ENCODE data around the gene PDF.

PDF gene

DNA sequence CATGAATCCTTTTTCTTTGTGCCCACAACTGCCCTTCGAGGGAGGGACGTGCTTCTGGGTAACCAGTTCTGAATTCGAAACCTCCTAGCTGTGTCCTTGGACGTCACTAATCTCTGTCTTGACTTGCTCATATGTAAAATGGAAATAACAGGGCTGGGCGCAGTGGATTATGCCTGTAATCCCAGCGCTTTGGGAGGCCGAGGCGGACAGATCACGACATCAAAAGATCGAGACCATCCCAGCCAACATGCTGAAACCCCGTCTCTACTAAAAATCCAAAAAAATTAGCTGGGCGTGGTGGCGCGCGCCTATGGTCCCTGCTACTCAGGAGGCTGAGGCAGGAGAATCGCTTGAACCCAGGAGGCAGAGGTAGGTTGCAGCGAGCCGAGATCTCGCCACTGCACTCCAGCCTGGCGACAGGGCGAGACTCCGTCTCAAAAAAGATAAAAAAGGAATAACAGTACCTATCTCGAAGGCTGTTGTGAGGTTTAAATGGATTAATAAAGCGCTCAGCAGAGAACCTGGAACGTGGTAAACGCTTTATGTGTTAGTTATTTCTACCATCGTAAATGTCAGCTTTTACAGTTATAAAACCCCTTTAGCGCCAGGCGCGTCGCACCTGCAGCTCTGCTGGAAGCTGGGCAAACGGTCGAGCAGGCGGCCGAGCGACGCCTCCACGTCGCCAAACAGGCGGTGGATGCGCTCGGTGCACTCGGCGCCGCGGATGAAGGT is 8.3 kb upstream of the PDF start:
- no peak for DNase-seq

- DNase-seq: no peak
These were observed 4.3 kb upstream of the PDF start for GRCh38 chr16:69334696-69335095.

DNA sequence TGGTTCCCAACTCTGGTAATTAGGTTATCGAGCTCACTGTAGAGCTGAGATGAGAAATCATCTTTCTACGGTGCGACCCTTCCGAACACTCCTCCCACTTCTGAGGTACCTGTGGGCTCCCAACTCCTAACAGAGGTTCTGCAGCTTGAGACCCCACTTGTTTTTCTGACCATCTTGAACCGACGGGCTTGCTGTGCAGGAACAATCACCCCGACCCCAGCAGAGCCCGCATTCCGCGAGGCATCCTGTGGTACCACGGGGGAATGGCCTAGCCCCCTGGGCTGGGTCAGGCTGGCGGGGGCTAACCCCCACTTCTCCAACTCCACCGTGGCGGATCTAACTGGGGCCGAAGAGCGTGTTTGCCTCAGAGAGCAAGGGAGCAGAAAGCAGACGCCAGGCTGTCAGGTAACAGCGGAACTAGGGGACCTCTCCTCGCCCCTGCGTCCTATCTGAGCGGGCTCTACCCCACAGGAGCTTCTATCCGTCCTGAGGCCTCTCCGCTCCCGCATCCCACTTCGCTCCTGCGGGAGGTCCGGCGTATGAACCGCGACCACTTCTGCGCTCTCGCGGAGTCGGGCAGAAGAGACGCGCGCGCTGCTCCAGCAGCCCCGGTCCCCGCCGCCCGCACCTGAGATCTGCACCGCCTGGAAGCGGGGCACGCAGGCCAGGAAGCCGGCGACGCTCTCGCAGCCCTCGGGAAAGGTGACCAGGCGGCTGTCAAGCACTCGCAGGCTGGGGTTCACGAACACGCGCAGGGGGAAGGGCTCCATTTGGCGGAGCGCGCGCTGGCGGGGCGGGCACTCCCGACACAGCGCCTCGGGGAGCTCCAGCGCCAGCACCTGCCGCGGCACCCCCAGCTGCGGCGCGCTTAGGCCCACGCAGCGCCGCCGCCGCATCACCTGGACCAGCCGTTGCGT is 761 bp downstream of the PDF start:
- peak in 1 of 2 experiments; percentile 57 for DNase-seq

- peak in 1 of 2 experiments; percentile 3 for DNase-seq
These were observed 1.5 kb downstream of the PDF start for GRCh38 chr16:69328854-69329316.

GRCh38 chr16:69327585-69328310 is 2.6 kb downstream of the PDF start:
- DNase-seq: no peak

DNA sequence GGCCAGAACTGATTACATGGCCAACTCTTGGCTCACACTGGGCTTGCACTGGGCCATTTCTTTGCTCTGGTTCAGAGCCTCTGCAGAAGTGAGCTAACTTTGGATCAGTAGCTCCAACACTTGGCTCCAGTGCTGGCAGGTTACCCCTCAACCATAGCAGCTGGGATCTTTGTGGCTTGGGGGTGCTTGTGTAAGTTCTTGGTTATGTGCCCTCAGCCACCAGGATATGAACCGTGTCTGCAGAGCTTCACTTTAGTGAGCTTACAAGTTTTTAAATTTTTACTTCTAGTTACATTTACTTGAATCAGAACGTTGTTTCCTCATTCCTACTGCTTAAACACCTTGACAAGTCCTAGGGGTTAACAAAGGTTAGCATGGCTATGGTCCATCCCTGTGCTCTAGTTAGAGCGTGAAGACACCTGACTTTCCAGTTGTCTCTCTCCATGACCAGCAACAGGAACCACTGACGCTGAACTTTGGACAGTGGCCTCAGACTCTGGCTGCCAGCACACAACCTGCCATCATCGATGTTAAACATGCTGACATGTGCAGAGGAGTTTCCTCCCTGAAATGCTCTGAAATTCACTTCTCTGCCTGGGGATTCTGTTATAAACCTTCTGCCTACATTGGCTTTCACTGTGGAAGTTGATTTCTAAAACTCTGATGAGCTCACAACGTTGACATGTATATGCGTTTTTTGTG is 4.1 kb downstream of the PDF start:
- no peak for DNase-seq

DNA sequence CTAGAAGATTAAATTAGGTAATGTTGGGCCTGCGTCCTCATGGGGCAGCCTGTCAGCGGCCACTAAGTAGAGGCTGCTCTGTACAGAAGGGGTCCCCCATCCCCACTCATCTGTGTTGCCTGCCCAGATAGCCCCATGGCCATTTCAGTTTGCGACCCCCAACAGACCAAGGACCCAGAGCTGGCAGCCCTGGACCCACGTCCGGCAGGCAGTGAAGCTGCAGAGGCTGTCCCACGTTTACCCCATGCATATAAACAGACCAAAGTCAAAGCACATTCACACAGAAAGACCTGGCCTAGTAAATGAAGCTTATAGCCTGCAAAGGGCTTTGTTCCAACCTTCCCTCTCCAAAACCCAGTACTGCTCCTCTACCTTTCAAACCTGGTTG is 4.6 kb downstream of the PDF start:
- no peak for DNase-seq

DNA sequence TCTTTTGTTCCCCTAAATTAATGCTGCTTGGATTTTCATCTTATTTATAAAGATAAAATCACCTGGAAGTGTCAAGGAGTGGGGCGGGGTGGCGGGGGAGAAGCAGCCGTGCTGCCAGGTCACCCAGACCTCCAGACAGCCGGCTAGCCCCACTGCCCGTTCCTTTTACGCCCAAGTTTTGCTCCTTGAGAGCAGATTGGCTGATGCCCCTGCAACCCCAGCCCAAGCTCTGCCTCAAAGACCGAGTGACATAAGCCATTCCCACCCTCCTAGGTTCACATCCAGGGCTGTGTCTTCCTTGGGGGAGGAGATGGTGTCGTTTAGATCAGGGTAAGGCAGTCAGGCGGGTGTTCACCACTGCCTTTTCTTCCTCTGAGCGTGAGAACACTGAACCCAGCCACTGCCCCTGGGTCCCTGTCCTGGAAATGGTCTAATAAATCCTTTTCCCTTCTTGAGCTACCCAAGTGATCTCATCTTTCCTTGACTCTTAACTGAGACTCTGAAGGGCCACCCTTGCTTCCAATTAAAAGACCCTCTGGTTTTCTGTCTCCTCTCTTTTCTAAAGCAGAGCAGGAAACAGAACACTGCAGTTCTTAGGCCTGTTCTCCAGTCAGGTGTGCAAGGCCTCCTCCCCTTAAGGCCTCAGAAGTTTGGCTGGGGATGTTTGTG is 5.7 kb downstream of the PDF start:
- DNase-seq: no peak

DNA sequence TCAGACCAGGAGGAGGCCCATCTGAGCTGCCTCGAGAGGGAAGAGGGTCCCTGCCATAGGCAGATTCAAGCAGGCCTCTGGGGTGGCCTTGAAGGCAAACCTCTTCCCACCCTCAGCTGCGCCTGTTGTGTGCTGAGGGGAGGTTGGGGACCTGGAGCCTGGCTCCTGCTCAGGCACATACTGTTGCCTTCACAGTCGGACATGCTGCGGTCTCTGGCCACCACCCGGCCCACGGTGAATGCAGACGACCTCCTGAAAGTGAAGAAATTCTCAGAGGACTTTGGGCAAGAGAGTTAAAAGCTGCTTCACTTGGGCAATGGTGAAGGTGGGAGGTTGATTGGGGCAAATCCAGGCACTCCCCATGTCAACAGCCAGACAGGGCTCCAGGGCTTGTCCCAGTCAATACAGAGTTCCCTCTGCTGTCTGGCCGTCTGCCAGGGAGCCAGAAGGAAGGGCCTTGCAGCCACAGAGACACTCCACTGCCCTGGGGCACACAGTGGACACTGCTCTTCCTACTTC is 6.3 kb downstream of the PDF start:
- no peak for DNase-seq

GRCh38 chr16:69323415-69323814 is 7.0 kb downstream of the PDF start:
- DNase-seq: no peak

DNA sequence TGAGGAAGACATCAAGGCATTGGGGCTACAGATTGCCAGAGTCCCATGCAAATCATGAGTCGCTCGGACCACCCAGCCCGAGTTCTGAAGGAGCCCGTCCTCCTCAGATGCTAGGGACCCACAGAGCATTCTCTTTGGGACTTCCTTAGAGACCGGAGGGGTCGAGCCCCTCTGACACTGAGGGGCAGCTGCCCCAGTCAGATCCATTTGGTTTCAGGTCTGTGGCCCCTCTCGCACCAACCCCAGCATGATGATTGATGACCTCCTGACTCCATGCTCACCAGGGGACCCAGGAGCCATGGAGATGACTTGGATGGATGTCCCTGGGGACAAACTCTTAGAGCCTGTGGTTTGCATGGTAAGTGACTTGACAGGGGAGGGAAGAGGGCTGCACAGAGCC is 8.0 kb downstream of the PDF start:
- DNase-seq: no peak

GRCh38 chr16:69321080-69321479 is 9.3 kb downstream of the PDF start:
- DNase-seq: no peak

- DNase-seq: no peak
These were observed 9.7 kb downstream of the PDF start for GRCh38 chr16:69320740-69321073.

GRCh38 chr16:69319826-69320739 is 10.3 kb downstream of the PDF start:
- DNase-seq: no peak

GRCh38 chr16:69319381-69319780 is 11.0 kb downstream of the PDF start:
- no peak for DNase-seq

- no peak for DNase-seq
These were observed 11.5 kb downstream of the PDF start for GRCh38 chr16:69318911-69319289.

DNA sequence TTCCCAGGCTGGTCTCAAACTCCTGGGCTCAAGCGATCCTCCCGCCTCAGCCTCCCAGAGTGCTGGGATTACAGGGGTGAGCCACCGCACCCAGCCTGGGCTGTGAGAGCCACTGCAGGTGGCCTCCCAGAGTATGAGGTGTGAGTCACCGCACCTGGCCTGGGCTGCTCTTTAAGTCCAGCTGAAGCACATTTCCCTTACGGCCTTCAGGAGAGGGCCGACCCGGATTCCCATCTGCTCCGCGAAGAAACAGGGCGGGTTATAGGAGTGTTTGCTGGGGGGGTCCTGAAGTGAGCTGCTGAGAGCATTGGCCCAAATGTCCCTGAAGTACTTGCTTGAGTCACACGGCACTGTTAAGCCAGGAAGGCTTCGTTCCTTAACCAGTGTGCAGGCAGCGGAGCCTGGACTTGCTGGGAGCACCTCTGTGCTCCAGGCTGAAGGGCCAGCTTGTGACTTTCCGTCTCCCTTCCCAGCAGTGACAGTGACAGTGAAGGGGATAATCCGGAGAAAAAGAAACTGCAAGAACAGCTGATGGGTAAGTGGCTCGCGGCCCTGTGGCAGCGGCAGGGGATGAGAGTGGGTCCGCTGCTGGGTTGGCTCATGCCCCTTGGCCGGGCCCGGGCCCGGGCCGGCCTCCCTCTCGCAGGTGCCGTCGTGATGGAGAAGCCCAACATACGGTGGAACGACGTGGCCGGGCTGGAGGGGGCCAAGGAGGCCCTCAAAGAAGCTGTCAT is 12.0 kb downstream of the PDF start:
- no peak for DNase-seq

- no peak for DNase-seq
These were observed 13.8 kb downstream of the PDF start for GRCh38 chr16:69316595-69317034.

- peak in 1 of 2 experiments; percentile 11 for DNase-seq
These were observed 14.7 kb downstream of the PDF start for GRCh38 chr16:69315486-69316311.
